Limb (tissue), 2 donors: Measurements from ENCODE around the gene SPPL3.
"Not testable (repeated sequence)": the region's sequence is repeated elsewhere in the genome, so short reads cannot be mapped to it uniquely, and the experiment has no call there.

Source experiments
- DNase-seq, 2 donors: peaks; one replicate each; pipeline ENCODE4 v3.0.0-alpha.2; 2016; ENCODE audit errors: extremely low spot score in 2 of 2

Gene SPPL3

GRCh38 chr12:120820884-120821510 is 83.2 kb downstream of the SPPL3 start:
- DNase-seq = no peak

GRCh38 chr12:120818416-120818815 is 85.7 kb downstream of the SPPL3 start:
- DNase-seq = peak in 1 of 2 donors; percentile 36

- no peak for DNase-seq
Observed at GRCh38 chr12:120817559-120818330, 86.4 kb downstream of the SPPL3 start.

GRCh38 chr12:120816363-120816762 is 87.8 kb downstream of the SPPL3 start:
- no peak for DNase-seq

GRCh38 chr12:120814903-120815429 is 89.2 kb downstream of the SPPL3 start:
- no peak for DNase-seq

- DNase-seq = no peak
Observed at GRCh38 chr12:120814203-120814902, 89.8 kb downstream of the SPPL3 start.

GRCh38 chr12:120813588-120814153 is 90.5 kb downstream of the SPPL3 start:
- no peak for DNase-seq

GRCh38 chr12:120810021-120810420 is 94.1 kb downstream of the SPPL3 start:
- no peak for DNase-seq

GRCh38 chr12:120804428-120804827 is 99.7 kb downstream of the SPPL3 start:
- DNase-seq = no peak

GRCh38 chr12:120801146-120801545 is 103.0 kb downstream of the SPPL3 start:
- no peak for DNase-seq

- DNase-seq = no peak
Observed at GRCh38 chr12:120800665-120801064, 103.5 kb downstream of the SPPL3 start.

- no peak for DNase-seq
Observed at GRCh38 chr12:120799243-120800045, 104.7 kb downstream of the SPPL3 start.

- DNase-seq = no peak
Observed at GRCh38 chr12:120798696-120799095, 105.5 kb downstream of the SPPL3 start.

- DNase-seq = no peak
Observed at GRCh38 chr12:120797677-120798642, 106.2 kb downstream of the SPPL3 start.

- DNase-seq = no peak
Observed at GRCh38 chr12:120795441-120796178, 108.5 kb downstream of the SPPL3 start.

GRCh38 chr12:120793357-120793756 is 110.8 kb downstream of the SPPL3 start:
- DNase-seq = no peak

- not testable (repeated sequence) for DNase-seq
Observed at GRCh38 chr12:120792456-120792855, 111.7 kb downstream of the SPPL3 start.

GRCh38 chr12:120791669-120792176 is 112.4 kb downstream of the SPPL3 start:
- DNase-seq = no peak

- DNase-seq = no peak
Observed at GRCh38 chr12:120790114-120790513, 114.0 kb downstream of the SPPL3 start.
